BLaER1 treated with 17β-estradiol and CSF1 and Interleukin-3, amounts not matched to agents 10 nM and 100 nM (cell line): ENCODE results near the gene LATS2.
A peak's percentile ranks its signal among the peaks of the same experiment; 100 is the strongest.

Experiments used
- H3K27ac ChIP-seq, 11 experiments: shearing (Covaris generic); formaldehyde crosslinking; 2 replicates each; pipeline ENCODE4 v1.8.1; 2022
- H3K27me3 ChIP-seq, 11 experiments: shearing (Covaris generic); formaldehyde crosslinking; 2 replicates each; pipeline ENCODE4 v1.8.1; 2022
- H3K36me3 ChIP-seq, 11 experiments: shearing (Covaris generic); formaldehyde crosslinking; 2 replicates each; pipeline ENCODE4 v1.8.1; 2022
- H3K4me1 ChIP-seq, 10 experiments: shearing (Covaris generic); formaldehyde crosslinking; 2 replicates each; pipeline ENCODE4 v1.8.1; 2022
- H3K4me2 ChIP-seq, 11 experiments: shearing (Covaris generic); formaldehyde crosslinking; 2 replicates each; pipeline ENCODE4 v1.8.1; 2022
- H3K4me3 ChIP-seq, 10 experiments: shearing (Covaris generic); formaldehyde crosslinking; 2 replicates each; pipeline ENCODE4 v1.8.1; 2022
- H3K9ac ChIP-seq, 11 experiments: shearing (Covaris generic); formaldehyde crosslinking; 2 replicates each; pipeline ENCODE4 v1.8.1; 2022
- H3K9me3 ChIP-seq, 11 experiments: shearing (Covaris generic); formaldehyde crosslinking; replicated peaks in 1 of 11; 2 replicates each; pipeline ENCODE4 v1.8.1; 2022
- H4K20me1 ChIP-seq, 11 experiments: shearing (Covaris generic); formaldehyde crosslinking; 2 replicates each; pipeline ENCODE4 v1.8.1; 2022
- Cebpa-rat ChIP-seq, 11 experiments: shearing (Covaris generic); IDR thresholded peaks; 2 replicates each; pipeline ENCODE4 v1.8.1; 2022

Gene LATS2

DNA sequence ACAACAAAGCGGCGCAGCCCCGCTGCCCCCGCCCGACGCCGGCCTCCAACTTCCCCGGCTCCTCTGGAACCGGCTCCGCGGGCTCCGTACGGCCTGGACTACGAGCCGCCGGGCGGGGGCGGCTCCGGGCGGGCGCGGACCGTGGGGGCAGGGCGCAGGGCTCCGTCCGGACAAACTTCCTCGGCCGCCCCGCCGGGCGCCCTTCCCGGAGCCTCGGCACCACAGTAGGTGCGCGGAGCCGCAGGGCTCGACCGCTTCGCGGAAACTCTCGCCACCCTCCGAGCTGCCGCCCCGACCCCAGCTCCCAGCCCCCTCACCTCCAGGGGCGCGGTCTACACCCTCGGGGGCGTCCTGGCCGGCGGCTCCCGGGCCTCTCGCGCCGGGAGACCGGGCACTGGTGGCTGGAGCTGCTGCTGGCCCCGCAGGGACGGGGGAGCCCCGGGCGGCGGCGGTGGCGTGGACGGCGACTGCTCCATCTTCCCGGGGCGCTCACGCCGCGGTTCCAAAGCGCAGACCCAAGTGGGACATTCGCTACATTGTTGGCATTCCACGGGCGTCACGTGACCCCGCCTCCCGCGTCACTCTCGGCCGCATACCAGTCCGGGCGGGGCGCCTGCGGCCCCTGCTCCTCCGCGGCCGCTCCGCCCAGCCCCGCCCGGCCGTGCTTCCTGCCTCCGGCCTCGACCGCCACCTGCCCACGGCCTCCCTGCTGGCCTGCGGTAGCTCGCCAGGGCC lies at the start of gene LATS2:
LATS2 (minus strand) TSS at position 558 of the 735 bp plus-strand sequence. CDS start 15,560 bp downstream, outside the sequence.
- Histone ChIP-seq H3K27ac (peak within 1 kb of the TSS; percentile 81 to 97 (median 89)), H3K27me3 (peaks cover 0 to 28% (median 13%) of the 10 kb centered on the region in 11 experiments; a peak in 14 of 22 replicates), H3K9me3 (no peaks in the 10 kb centered on the region), H3K4me3 (peak within 1 kb of the TSS; percentile 78 to 99 (median 94)), H3K36me3 (peaks cover 0 to 27% (median 0%) of the 10 kb centered on the region in 11 experiments; a peak in 9 of 22 replicates), H3K4me1 (peaks cover 40 to 85% (median 53%) of the 10 kb centered on the region in 10 experiments), H4K20me1 (peaks cover 25 to 47% (median 42%) of the 10 kb centered on the region in 11 experiments), H3K9ac (peak within 1 kb of the TSS; percentile 84 to 97 (median 92)), H3K4me2 (peak within 1 kb of the TSS; percentile 81 to 99 (median 89))
- TF ChIP-seq Cebpa-rat (IDR thresholded peaks at IDR 0.05): no peak

DNA sequence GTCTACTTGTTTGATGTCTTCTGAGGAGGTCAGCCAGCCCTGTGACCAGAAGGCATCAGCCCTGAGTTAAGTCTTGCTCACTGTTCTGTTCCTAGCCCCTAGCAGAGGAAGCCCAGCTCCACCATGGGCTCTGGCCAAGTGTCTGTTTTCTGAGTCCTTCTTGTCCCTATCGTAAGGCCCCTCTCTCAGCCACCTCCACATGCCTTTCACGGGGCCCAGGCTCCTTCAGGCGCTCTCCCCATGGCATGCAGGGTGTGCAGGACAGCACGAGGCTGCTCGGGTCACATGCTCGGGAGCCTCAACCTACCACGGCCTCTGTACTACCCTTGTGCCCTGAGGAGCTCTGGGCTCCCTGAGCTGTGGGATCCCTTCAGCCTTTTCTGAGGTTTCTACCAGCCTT lies 47.8 kb upstream of the LATS2 start:
- Histone ChIP-seq H3K4me2 (no peak overlapping the region), H3K27me3 (no peaks in the 10 kb centered on the region), H3K36me3 (no peaks in the 10 kb centered on the region), H3K9me3 (peaks cover 2 to 6% (median 4%) of the 10 kb centered on the region in 11 experiments; a peak in 13 of 22 replicates), H3K4me1 (peaks cover 0 to 6% (median 0%) of the 10 kb centered on the region in 10 experiments; a peak in 3 of 20 replicates), H3K9ac (no peak overlapping the region), H3K4me3 (no peak overlapping the region), H3K27ac (no peak overlapping the region), H4K20me1 (no peaks in the 10 kb centered on the region)
- TF ChIP-seq Cebpa-rat (IDR thresholded peaks at IDR 0.05): no peak

DNA sequence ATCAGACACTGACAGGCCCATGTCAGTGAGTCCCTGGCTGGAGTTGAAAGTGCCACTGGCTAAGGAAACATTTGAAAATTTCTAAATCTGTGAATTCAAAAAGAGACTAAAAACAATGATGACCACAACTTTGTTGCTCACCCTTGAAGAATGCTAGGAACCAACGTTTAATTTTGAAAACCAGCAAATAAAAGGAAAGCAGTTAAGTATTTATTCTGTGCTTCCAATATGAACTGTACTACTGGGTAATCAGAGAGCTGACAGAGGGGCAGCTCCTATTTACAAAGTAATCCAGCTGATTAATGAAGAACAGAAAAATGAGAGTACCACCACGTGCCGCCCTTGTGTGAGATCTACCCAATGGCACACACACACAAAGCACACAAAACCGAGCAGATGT lies 44.7 kb upstream of the LATS2 start:
- no peak overlapping the region for H3K9ac ChIP-seq
- no peak overlapping the region for H3K4me2 ChIP-seq
- no peak for TF ChIP-seq Cebpa-rat (IDR thresholded peaks at IDR 0.05)
- peaks cover 3 to 11% (median 7%) of the 10 kb centered on the region in 11 experiments; a peak in 13 of 22 replicates for H3K9me3 ChIP-seq
- H3K27me3 ChIP-seq: no peaks in the 10 kb centered on the region
- no peaks in the 10 kb centered on the region for H3K4me1 ChIP-seq
- no peaks in the 10 kb centered on the region for H3K36me3 ChIP-seq
- no peak overlapping the region for H3K27ac ChIP-seq
- H3K4me3 ChIP-seq: no peak overlapping the region
- H4K20me1 ChIP-seq: no peaks in the 10 kb centered on the region

DNA sequence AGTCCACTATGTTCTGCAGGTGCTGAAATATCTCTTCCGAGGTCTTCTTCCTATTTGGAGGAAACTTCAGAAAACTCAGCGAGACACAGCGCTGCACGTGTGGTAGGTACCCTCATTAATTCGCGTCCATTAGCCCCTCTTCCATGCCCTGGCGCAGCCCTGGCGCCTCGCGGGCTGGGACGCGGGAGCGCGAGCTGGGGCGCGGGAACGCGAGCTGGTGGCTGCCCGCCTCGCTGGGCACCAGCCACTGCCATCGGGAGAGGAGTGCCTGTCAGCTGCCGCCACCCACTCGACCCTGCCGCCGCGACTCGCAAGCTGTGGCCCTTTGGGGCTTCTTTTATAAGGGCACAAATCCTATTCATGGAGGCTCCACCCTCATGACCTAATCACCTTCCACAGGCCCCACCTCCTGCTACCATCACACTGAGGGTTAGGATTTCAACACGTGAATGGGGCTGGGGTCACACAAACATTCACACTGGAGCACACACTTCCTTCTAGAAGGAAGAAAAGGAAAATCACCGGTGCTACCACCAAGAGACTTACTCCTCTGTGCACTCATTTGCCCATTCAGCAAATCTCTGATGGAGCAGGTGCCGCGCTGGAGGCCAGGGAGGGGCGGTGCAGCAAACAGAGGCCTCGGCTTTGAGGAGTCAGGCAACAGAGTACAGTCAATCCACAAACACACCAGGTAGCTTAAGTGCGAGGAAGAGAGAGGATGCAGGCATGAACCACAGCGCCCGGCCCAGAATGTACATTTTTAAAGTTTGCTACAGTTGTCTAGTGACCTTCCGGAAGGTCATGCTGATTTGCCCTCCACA lies 43.0 kb upstream of the LATS2 start:
- Histone ChIP-seq H3K4me2 (no peak overlapping the region), H3K27me3 (no peaks in the 10 kb centered on the region), H3K9ac (no peak overlapping the region), H3K27ac (no peak overlapping the region), H3K4me3 (no peak overlapping the region), H3K9me3 (peaks cover 3 to 11% (median 7%) of the 10 kb centered on the region in 11 experiments; a peak in 13 of 22 replicates), H3K4me1 (no peaks in the 10 kb centered on the region), H4K20me1 (no peaks in the 10 kb centered on the region), H3K36me3 (no peaks in the 10 kb centered on the region)
- TF ChIP-seq Cebpa-rat (IDR thresholded peaks at IDR 0.05): no peak

DNA sequence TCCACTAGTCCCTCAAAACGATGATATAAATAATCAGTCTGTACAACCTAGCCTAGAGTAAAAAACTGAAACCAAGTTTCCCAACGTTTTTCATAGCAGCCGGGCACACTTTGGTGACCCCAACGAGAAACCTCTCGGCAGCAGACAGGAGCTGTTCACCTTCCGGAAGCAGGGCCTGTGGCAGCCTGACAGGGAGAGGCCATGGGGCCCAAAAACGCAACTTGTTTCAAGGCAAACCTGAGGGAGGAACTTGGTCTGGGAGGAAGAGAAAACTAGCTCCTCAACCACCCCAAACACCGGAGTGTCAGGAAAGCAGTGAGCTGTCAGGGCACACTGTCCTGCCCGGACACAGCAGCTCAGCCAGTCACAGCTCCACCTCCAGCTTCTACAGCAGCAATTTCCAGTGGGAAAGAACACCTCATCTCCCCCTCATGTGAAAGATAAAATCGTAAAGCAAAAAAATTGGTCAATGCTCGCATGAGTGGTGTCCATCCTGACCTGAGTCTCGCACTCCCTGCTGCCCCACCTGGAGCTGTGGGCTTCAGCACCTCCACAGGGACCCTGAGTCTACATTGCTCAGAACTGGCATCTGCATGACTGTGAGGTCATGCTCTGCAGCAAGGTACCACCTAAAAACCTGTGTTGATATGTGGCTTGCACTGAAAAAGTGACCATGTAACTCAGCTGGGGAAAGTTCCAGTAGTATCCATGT lies 40.6 kb upstream of the LATS2 start:
- Histone ChIP-seq H3K27me3 (no peaks in the 10 kb centered on the region), H3K4me3 (no peak overlapping the region), H3K27ac (no peak overlapping the region), H3K4me2 (no peak overlapping the region), H3K9me3 (peaks cover 3 to 11% (median 7%) of the 10 kb centered on the region in 11 experiments; a peak in 13 of 22 replicates), H3K9ac (no peak overlapping the region), H3K4me1 (no peaks in the 10 kb centered on the region), H4K20me1 (no peaks in the 10 kb centered on the region), H3K36me3 (no peaks in the 10 kb centered on the region)
- no peak for TF ChIP-seq Cebpa-rat (IDR thresholded peaks at IDR 0.05)

DNA sequence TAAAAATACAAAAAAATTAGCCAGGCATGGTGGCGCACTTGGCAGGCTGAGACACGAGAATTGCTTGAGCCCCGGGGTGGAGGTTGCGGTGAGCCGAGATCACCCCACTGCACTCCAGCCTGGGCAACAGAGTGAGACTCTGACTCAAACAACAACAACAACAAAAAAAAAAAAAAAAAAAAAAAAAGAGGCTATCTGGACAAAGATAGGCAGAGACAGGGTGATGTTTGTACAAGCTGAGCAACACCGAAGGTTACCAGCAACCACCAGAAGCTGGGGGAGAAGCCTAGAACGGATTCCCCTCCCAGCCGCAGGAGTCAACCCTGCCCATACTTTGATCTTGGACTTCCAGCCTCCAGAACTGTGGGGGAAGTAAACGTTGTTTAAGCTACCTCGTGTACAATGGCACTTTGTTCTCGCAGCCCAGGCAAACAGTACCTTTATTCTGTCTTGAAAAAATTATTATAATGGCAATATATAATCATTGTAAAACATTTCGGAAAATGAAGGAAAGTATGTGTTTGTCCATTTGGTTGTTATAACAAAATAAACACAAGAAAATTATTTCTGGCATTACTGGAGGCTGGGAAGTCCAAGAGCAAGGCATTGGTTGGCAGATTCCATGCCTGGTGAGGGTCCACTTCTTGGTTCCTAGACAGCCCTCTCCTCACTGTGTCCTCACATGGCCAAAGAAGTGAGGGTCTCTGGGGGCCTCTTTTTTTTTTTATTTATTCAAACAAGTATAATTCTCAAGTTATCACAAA lies 39.8 kb upstream of the LATS2 start:
- peaks cover 3 to 18% (median 10%) of the 10 kb centered on the region in 11 experiments; a peak in 15 of 22 replicates for H3K9me3 ChIP-seq
- H3K4me1 ChIP-seq: no peaks in the 10 kb centered on the region
- no peak for TF ChIP-seq Cebpa-rat (IDR thresholded peaks at IDR 0.05)
- H3K4me3 ChIP-seq: no peak overlapping the region
- no peak overlapping the region for H3K4me2 ChIP-seq
- H3K27ac ChIP-seq: no peak overlapping the region
- no peaks in the 10 kb centered on the region for H3K36me3 ChIP-seq
- H3K9ac ChIP-seq: no peak overlapping the region
- H4K20me1 ChIP-seq: no peaks in the 10 kb centered on the region
- H3K27me3 ChIP-seq: no peaks in the 10 kb centered on the region

DNA sequence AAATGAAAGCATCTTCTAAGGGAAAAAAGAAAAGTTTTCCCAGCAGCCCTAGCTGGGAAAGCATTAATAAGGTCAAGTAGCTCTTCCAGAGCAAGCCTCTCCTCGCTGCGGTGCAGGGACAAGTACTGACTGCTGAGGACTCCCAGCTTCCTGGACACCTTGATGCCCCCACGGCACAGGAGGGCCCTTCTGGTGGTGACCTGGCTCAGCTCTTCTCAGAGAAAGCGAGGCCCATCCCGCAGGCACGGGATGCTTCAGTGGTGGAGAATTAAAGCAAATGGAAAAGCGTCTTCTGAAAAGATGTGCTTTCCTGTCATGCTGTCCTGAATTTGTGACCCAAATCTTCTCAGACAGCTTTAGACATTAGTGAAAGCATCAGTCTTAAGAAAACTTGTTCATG lies 38.8 kb upstream of the LATS2 start:
- Histone ChIP-seq H3K27ac (no peak overlapping the region), H3K4me1 (no peaks in the 10 kb centered on the region), H3K9ac (no peak overlapping the region), H3K27me3 (no peaks in the 10 kb centered on the region), H3K9me3 (peaks cover 8 to 28% (median 19%) of the 10 kb centered on the region in 11 experiments; a peak in 20 of 22 replicates), H4K20me1 (no peaks in the 10 kb centered on the region), H3K4me2 (no peak overlapping the region), H3K36me3 (0 out of 22 replicates have a peak, but pooled peaks cover 0 to 3% (median 0%) of the 10 kb centered on the region in 11 experiments), H3K4me3 (no peak overlapping the region)
- no peak for TF ChIP-seq Cebpa-rat (IDR thresholded peaks at IDR 0.05)

DNA sequence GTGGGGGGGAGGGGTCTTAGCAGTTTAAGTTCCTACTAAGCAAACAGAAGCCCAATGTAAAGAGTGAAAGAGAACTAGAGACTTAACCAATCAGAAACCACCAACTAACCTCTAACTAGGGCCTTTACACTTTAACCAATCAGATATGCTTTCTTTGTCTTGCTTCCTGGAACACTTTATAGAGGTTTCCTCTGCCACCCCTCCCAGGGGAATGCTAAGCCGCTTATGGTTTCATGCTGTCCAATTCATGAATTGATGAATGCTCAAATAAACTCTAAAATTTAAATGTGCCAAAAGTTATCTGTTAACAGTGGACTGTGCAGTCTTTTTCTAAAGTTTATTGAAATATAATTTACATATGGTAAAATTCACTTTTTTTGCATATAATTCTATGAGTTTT lies 33.9 kb upstream of the LATS2 start:
- Histone ChIP-seq H3K4me2 (no peak overlapping the region), H3K9ac (no peak overlapping the region), H3K27me3 (no peaks in the 10 kb centered on the region), H3K9me3 (peaks cover 15 to 33% (median 26%) of the 10 kb centered on the region in 11 experiments; a peak in 20 of 22 replicates), H3K36me3 (0 out of 22 replicates have a peak, but pooled peaks cover 0 to 6% (median 0%) of the 10 kb centered on the region in 11 experiments), H3K4me1 (no peaks in the 10 kb centered on the region), H3K27ac (no peak overlapping the region), H3K4me3 (no peak overlapping the region), H4K20me1 (no peaks in the 10 kb centered on the region)
- no peak for TF ChIP-seq Cebpa-rat (IDR thresholded peaks at IDR 0.05)
